HAP-1 (cell line): ENCODE data around the gene MTRF1.
A peak's percentile ranks its signal among the peaks of the same experiment; 100 is the strongest.

Source experiments
- DNase-seq, 2 experiments: peaks; one replicate each; pipeline ENCODE4 v3.0.0-alpha.2; 2016 to 2020; ENCODE audit warnings: low spot score in 2 of 2
- H3K27me3 ChIP-seq: fragments of 250-450 bp; sonication (Bioruptor Pico); 2 replicates; pipeline ENCODE4 v1.5.1; 2020; ENCODE audit warnings: low read depth, mild to moderate bottlenecking, moderate library complexity
- H3K36me3 ChIP-seq: fragments of 250-450 bp; sonication (Bioruptor Pico); replicated peaks from 2 replicates; pipeline ENCODE4 v1.5.1; 2020; ENCODE audit warnings: mild to moderate bottlenecking
- H3K4me1 ChIP-seq: fragments of 250-450 bp; sonication (Bioruptor Pico); 2 replicates; pipeline ENCODE4 v1.5.1; 2020; ENCODE audit warnings: mild to moderate bottlenecking
- H3K4me3 ChIP-seq: fragments of 250-450 bp; sonication (Bioruptor Pico); 2 replicates; pipeline ENCODE4 v1.5.1; 2020; ENCODE audit warnings: mild to moderate bottlenecking, moderate library complexity
- H3K9me3 ChIP-seq: fragments of 250-450 bp; sonication (Bioruptor Pico); 2 replicates; pipeline ENCODE4 v1.5.1; 2020; ENCODE audit warnings: mild to moderate bottlenecking, moderate library complexity
- in situ Hi-C: fragments of 300-500 bp; cut with MboI; formaldehyde crosslinking; loops from 3 replicates; pipeline ENCODE4 v1.14.3; 2020; ENCODE audit warnings: low sequenced_read_pairs, inconsistent platforms, mixed read lengths

MTRF1 gene

GRCh38 chr13:41263261-41263971, at the start of gene MTRF1:
Gene MTRF1 (minus strand): TSS chr13:41263576. CDS start chr13:41260907, 2,669 bp downstream.
- peak within 1 kb of the TSS; percentile 52 for H3K4me3 ChIP-seq
- no peaks in the 10 kb centered on the region; the same call in 1 of the 2 replicates for H3K4me1 ChIP-seq
- in situ Hi-C loops: no loop called here
- H3K9me3 ChIP-seq: peaks cover 5% of the 10 kb centered on the region
- peak; percentile 86 to 90 for DNase-seq
- H3K27me3 ChIP-seq: no peaks in the 10 kb centered on the region
- peaks cover 15% of the 10 kb centered on the region for H3K36me3 ChIP-seq

GRCh38 chr13:41313117-41313516, 49.7 kb upstream of the MTRF1 start:
- H3K4me1 ChIP-seq: peaks cover 10% of the 10 kb centered on the region
- no peaks in the 10 kb centered on the region for H3K27me3 ChIP-seq
- in situ Hi-C loops: loop anchor here (10.0 kb wide), 1 partner anchor 248 kb away; the partner anchor contains the start of gene WBP4
- no peaks in the 10 kb centered on the region for H3K9me3 ChIP-seq
- no peak for DNase-seq
- H3K4me3 ChIP-seq: peak overlapping the region; percentile 94
- no peaks in the 10 kb centered on the region; the same call in 1 of the 2 replicates for H3K36me3 ChIP-seq

GRCh38 chr13:41312176-41312500, 48.8 kb upstream of the MTRF1 start:
- Histone ChIP-seq H3K36me3 (no peaks in the 10 kb centered on the region; the same call in 1 of the 2 replicates), H3K4me1 (peaks cover 10% of the 10 kb centered on the region), H3K27me3 (no peaks in the 10 kb centered on the region), H3K9me3 (no peaks in the 10 kb centered on the region), H3K4me3 (peak overlapping the region; percentile 94)
- in situ Hi-C loops: loop anchor here (10.0 kb wide), 1 partner anchor 247 kb away; the partner anchor contains the start of gene WBP4
- DNase-seq: peak; percentile 43 to 64

- H3K36me3 ChIP-seq: no peaks in the 10 kb centered on the region; the same call in 1 of the 2 replicates
- in situ Hi-C loops: loop anchor here (10.0 kb wide), 1 partner anchor 247 kb away; the partner anchor contains the start of gene WBP4
- peak; percentile 19 to 46 for DNase-seq
- no peaks in the 10 kb centered on the region for H3K27me3 ChIP-seq
- peak overlapping the region; percentile 94 for H3K4me3 ChIP-seq
- no peaks in the 10 kb centered on the region for H3K9me3 ChIP-seq
- H3K4me1 ChIP-seq: peaks cover 10% of the 10 kb centered on the region
Observed at GRCh38 chr13:41311406-41312175, 48.2 kb upstream of the MTRF1 start.

GRCh38 chr13:41310963-41311405, 47.6 kb upstream of the MTRF1 start, which contains the start of gene NAA16:
Gene NAA16 (plus strand): TSS chr13:41311267. CDS start chr13:41311529, 262 bp downstream.
- peak; percentile 80 to 96 for DNase-seq
- Histone ChIP-seq H3K27me3 (no peaks in the 10 kb centered on the region), H3K4me3 (peak within 1 kb of the TSS; percentile 94), H3K36me3 (no peaks in the 10 kb centered on the region; the same call in 1 of the 2 replicates), H3K4me1 (peaks cover 10% of the 10 kb centered on the region), H3K9me3 (no peaks in the 10 kb centered on the region)
- in situ Hi-C loops: loop anchor here (10.0 kb wide), 1 partner anchor 246 kb away; the partner anchor contains the start of gene WBP4

- Histone ChIP-seq H3K4me1 (no peaks in the 10 kb centered on the region), H3K9me3 (no peaks in the 10 kb centered on the region), H3K36me3 (no peaks in the 10 kb centered on the region; the same call in 1 of the 2 replicates), H3K27me3 (no peaks in the 10 kb centered on the region), H3K4me3 (no peak overlapping the region)
- in situ Hi-C loops: no loop called here
- no peak for DNase-seq
Observed at GRCh38 chr13:41307884-41308640, 44.7 kb upstream of the MTRF1 start.

GRCh38 chr13:41306271-41307145, 43.1 kb upstream of the MTRF1 start:
- no peak overlapping the region for H3K4me3 ChIP-seq
- H3K9me3 ChIP-seq: no peaks in the 10 kb centered on the region
- H3K4me1 ChIP-seq: no peaks in the 10 kb centered on the region
- H3K36me3 ChIP-seq: no peaks in the 10 kb centered on the region; the same call in 1 of the 2 replicates
- no peak for DNase-seq
- H3K27me3 ChIP-seq: no peaks in the 10 kb centered on the region
- in situ Hi-C loops: no loop called here

- no peak for DNase-seq
- in situ Hi-C loops: no loop called here
Observed at GRCh38 chr13:41304551-41304950, 41.2 kb upstream of the MTRF1 start.

GRCh38 chr13:41302743-41303142, 39.4 kb upstream of the MTRF1 start:
- H3K4me1 ChIP-seq: no peaks in the 10 kb centered on the region; the same call in 1 of the 2 replicates
- H3K36me3 ChIP-seq: no peaks in the 10 kb centered on the region
- H3K4me3 ChIP-seq: no peak overlapping the region
- H3K9me3 ChIP-seq: no peaks in the 10 kb centered on the region
- H3K27me3 ChIP-seq: no peaks in the 10 kb centered on the region
- no peak for DNase-seq
- in situ Hi-C loops: no loop called here

More at GRCh38 chr13:41304551-41304950, 41.2 kb upstream of the MTRF1 start:
- H3K4me3 ChIP-seq: no peak overlapping the region
- H3K4me1 ChIP-seq: no peaks in the 10 kb centered on the region; the same call in 1 of the 2 replicates
- no peaks in the 10 kb centered on the region for H3K27me3 ChIP-seq
- H3K9me3 ChIP-seq: no peaks in the 10 kb centered on the region
- no peaks in the 10 kb centered on the region for H3K36me3 ChIP-seq

GRCh38 chr13:41299316-41300094, 36.1 kb upstream of the MTRF1 start:
- in situ Hi-C loops: no loop called here
- Histone ChIP-seq H3K27me3 (no peaks in the 10 kb centered on the region), H3K4me1 (no peaks in the 10 kb centered on the region; the same call in 1 of the 2 replicates), H3K9me3 (no peaks in the 10 kb centered on the region), H3K36me3 (no peaks in the 10 kb centered on the region), H3K4me3 (no peak overlapping the region)
- DNase-seq: no peak

GRCh38 chr13:41296879-41297646, 33.7 kb upstream of the MTRF1 start:
- H3K27me3 ChIP-seq: no peaks in the 10 kb centered on the region
- no peak overlapping the region for H3K4me3 ChIP-seq
- H3K4me1 ChIP-seq: no peaks in the 10 kb centered on the region; the same call in 1 of the 2 replicates
- no peak for DNase-seq
- in situ Hi-C loops: no loop called here
- H3K9me3 ChIP-seq: no peaks in the 10 kb centered on the region
- no peaks in the 10 kb centered on the region for H3K36me3 ChIP-seq
